ENCODE data around the gene PRAME. TPM values are rescaled to one million over a fixed set of nuclear protein-coding genes. Genes with fewer than 3 reads are reported as not detected.

PRAME gene
- total and polyA plus RNA-seq, 5 donors from 2014 or later, result not detected

DNA sequence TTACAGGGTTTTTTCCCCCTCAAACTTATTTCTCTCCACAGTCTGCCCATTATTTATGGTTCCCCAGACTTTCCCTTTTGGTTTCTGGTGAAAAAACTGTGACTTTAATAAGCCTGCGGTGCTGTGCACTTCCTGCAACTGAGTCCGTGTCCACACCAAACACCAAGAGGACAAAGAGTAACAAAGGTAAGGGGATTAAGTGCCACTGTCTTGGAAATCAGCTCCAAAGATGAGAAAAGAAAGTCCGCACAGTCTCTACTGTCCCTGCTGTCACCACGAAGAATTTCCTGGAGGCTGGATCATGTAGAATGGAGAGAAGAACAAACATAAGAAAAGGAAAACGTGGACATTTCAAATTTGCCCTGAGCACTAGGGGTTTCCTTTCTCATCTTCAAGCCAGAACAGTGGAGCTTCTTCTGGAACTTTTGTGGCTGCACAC, 17.9 kb upstream of the PRAME start:
- H3K9me3 Mint-ChIP-seq, result no peaks in the 10 kb centered on the region
- no peaks in the 10 kb centered on the region for H3K4me1 Mint-ChIP-seq
- no peaks in the 10 kb centered on the region for H3K36me3 ChIP-seq (ENCODE audit: control insufficient read depth, insufficient read depth, low read length)
- DNase-seq (no peak), ATAC-seq (ENCODE audit: low read depth in 2 of 2) (no peak)
- peaks cover 34% of the 10 kb centered on the region for H3K27me3 Mint-ChIP-seq
- H3K36me3 Mint-ChIP-seq, result no peaks in the 10 kb centered on the region
- no peaks in the 10 kb centered on the region for H3K4me1 ChIP-seq (ENCODE audit: control insufficient read depth, insufficient read depth, low read length, poor library complexity, severe bottlenecking)
- no peak overlapping the region for H3K27ac Mint-ChIP-seq
- no peak overlapping the region for H3K4me3 ChIP-seq (ENCODE audit: low read depth, low read length)
- no peaks in the 10 kb centered on the region for H3K27me3 ChIP-seq (ENCODE audit: control insufficient read depth, insufficient read depth, low read length)
- H3K9me3 ChIP-seq (ENCODE audit: control insufficient read depth in 2 of 2, low read length in 2 of 2), result no peaks in the 10 kb centered on the region
- H3K4me3 Mint-ChIP-seq, result no peak overlapping the region
- H3K27ac ChIP-seq (ENCODE audit: insufficient read depth, low read length, poor library complexity, severe bottlenecking), result no peak overlapping the region

DNA sequence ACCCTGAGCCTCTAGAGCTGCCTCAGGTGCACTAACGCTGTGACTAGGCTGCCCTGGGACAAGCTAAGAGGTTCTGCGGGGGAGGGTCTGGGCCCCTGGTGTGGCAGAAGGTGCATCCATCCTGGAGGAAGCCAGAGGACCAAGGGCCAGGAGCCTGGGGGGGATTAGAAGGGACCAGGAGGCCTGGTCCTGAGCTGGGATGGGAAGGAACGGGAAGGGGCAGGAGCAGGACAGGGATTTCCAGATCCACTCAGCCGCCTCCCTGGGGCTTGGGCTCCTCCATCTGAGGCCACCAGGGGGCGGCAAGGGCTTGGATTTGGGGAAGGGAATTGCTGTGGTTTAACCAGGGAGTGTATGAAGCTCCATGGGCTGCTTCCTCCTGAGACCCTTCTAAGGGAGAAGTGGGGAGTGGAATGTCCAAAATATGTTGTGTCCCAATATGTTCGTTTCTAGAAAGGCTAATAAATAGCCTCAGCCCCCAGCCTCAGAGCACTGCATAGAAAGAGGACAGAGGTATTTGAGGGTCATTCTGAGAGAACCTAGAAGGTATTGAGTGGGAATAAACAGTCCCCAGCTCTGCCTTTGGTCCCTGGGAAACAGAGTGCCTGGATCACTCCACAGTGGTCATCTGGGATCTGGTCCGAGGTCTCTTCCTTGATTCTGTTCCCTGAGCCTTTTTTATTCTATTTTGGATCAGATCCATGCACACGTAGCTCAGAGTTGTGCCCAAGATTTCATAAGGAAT, 17.4 kb upstream of the PRAME start:
- Histone ChIP-seq H3K27me3 (ENCODE audit: control insufficient read depth, insufficient read depth, low read length) (peaks cover 2% of the 10 kb centered on the region), H3K4me3 (ENCODE audit: low read depth, low read length) (no peak overlapping the region), H3K36me3 (ENCODE audit: control insufficient read depth, insufficient read depth, low read length) (no peaks in the 10 kb centered on the region), H3K9me3 (ENCODE audit: control insufficient read depth in 2 of 2, low read length in 2 of 2) (no peaks in the 10 kb centered on the region), H3K4me1 (ENCODE audit: control insufficient read depth, insufficient read depth, low read length, poor library complexity, severe bottlenecking) (no peaks in the 10 kb centered on the region), H3K27ac (ENCODE audit: insufficient read depth, low read length, poor library complexity, severe bottlenecking) (no peak overlapping the region)
- ATAC-seq (ENCODE audit: low read depth in 2 of 2) (no peak), DNase-seq (peak in 1 of 3 donors; percentile 11)
- H3K4me3 Mint-ChIP-seq, result no peak overlapping the region
- no peaks in the 10 kb centered on the region for H3K36me3 Mint-ChIP-seq
- no peaks in the 10 kb centered on the region for H3K9me3 Mint-ChIP-seq
- peaks cover 34% of the 10 kb centered on the region for H3K27me3 Mint-ChIP-seq
- no peaks in the 10 kb centered on the region for H3K4me1 Mint-ChIP-seq
- H3K27ac Mint-ChIP-seq, result no peak overlapping the region

DNA sequence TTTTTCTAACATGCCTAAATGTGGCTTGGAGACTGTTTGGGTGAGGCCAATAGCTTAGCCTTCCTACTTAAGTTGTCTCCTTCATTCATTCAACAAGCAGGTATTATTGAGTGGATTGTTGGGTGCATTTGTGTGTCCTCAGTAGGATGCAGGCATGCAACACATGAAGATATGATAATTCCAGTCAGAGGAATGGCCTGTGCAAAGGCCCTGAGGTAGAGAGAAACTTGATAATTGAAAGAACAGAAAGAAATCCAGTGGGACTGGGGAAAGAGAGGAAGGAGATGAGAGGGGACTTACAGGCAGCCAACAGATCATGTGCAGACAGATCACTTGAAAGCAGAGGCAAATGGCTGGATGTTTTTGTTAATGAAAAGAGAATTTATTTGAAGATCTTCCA, 15.3 kb upstream of the PRAME start:
- H3K4me1 Mint-ChIP-seq, result no peaks in the 10 kb centered on the region
- Histone ChIP-seq H3K4me3 (ENCODE audit: low read depth, low read length) (no peak overlapping the region), H3K36me3 (ENCODE audit: control insufficient read depth, insufficient read depth, low read length) (no peaks in the 10 kb centered on the region), H3K27ac (ENCODE audit: insufficient read depth, low read length, poor library complexity, severe bottlenecking) (no peak overlapping the region), H3K4me1 (ENCODE audit: control insufficient read depth, insufficient read depth, low read length, poor library complexity, severe bottlenecking) (no peaks in the 10 kb centered on the region), H3K27me3 (ENCODE audit: control insufficient read depth, insufficient read depth, low read length) (peaks cover 2% of the 10 kb centered on the region), H3K9me3 (ENCODE audit: control insufficient read depth in 2 of 2, low read length in 2 of 2) (no peaks in the 10 kb centered on the region)
- peaks cover 23% of the 10 kb centered on the region for H3K27me3 Mint-ChIP-seq
- H3K9me3 Mint-ChIP-seq, result no peaks in the 10 kb centered on the region
- peak overlapping the region in 1 of 3 donors; percentile 80 for H3K27ac Mint-ChIP-seq
- no peak overlapping the region for H3K4me3 Mint-ChIP-seq
- ATAC-seq (ENCODE audit: low read depth in 2 of 2), result no peak
- no peaks in the 10 kb centered on the region for H3K36me3 Mint-ChIP-seq
- no peak for DNase-seq

DNA sequence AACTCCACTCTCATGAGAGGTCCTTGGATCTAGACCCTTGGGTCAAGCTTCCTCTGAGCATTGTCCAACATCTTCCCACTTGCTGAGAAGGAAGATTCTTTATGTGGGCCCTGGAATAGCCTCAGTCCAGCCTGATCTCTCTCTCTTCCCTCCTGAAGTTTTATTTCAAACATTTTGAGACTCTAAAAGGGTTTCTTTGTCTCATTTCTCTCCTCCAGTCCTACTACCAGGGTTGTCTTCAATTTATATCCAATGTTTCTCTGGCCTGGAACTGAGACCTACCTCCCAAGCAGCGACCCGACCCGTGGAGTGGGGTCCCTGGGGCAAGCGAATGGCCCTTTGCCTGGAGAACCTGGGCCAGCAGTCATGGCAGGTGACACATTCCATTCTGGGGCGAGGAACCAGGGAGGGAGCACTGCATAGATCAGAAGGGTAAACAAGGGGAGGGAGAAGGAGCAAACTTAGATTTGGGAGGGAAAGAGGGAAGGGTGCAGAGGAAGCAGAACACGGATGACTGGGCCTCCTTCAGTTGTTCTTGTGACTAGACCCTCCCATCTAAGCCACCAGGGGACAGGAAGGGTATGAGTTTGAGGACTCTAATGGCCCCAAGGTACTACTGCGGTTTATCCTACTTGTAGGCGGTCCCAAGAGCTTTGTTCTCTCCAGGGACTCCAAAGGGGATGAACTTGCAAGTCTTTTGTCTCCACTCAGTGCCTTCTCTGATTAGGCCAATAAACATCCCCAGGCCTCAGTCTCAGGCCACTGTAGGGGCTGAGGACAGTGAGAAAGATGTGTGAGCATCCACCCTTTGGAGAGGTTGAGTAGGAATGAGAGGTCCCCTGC, 14.2 kb upstream of the PRAME start:
- no peaks in the 10 kb centered on the region for H3K36me3 ChIP-seq (ENCODE audit: control insufficient read depth, insufficient read depth, low read length)
- Mint-ChIP-seq H3K9me3 (no peaks in the 10 kb centered on the region), H3K27ac (peak overlapping the region in 1 of 3 donors; percentile 80), H3K27me3 (peaks cover 19% of the 10 kb centered on the region), H3K4me1 (no peaks in the 10 kb centered on the region), H3K4me3 (no peak overlapping the region), H3K36me3 (no peaks in the 10 kb centered on the region)
- H3K4me1 ChIP-seq (ENCODE audit: control insufficient read depth, insufficient read depth, low read length, poor library complexity, severe bottlenecking), result no peaks in the 10 kb centered on the region
- peaks cover 2% of the 10 kb centered on the region for H3K27me3 ChIP-seq (ENCODE audit: control insufficient read depth, insufficient read depth, low read length)
- ATAC-seq (ENCODE audit: low read depth in 2 of 2), result no peak
- H3K4me3 ChIP-seq (ENCODE audit: low read depth, low read length), result no peak overlapping the region
- H3K27ac ChIP-seq (ENCODE audit: insufficient read depth, low read length, poor library complexity, severe bottlenecking), result no peak overlapping the region
- no peak for DNase-seq
- H3K9me3 ChIP-seq (ENCODE audit: control insufficient read depth in 2 of 2, low read length in 2 of 2), result no peaks in the 10 kb centered on the region

DNA sequence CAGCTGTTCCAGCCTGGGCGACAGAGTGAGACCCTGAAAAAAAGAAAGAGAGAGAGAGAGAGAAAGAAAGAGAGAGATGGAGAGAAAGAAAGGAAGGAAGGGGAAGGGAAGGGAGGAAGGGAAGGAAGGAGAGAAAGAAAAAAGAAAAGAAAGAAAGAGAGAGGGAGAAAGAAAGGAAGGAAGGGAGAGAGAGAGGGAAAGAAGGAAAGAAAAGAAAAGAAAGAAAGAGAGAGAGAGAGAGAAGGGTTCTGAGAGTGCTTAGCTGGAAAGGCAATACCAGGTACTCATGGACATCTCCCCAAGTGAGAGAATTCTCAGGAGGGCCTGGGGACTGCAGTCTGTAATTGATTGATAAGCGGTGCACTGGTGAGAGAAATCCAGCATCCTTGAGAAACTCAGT, 12.8 kb upstream of the PRAME start:
- no peaks in the 10 kb centered on the region for H3K9me3 ChIP-seq (ENCODE audit: control insufficient read depth in 2 of 2, low read length in 2 of 2)
- no peak overlapping the region for H3K27ac Mint-ChIP-seq

DNA sequence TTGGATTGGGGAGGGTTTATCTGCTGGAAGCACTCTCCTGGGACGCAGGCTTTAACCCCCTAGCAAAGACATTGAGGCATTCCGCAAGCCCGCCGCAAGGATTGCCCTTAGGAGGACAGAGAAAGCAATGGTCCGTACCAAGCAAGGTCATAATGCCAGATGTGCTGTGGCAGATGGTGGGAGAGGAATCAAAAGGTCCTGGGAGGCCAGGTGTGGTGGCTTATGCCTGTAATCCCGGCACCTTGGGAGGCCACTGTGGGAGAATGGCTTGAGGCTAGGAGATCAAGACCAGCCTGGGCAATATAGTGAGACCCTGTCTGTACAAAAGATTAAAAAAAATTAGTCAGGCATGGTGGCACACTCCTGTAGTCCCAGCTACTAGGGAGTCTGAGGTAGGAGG, 12.4 kb upstream of the PRAME start:
- no peaks in the 10 kb centered on the region for H3K9me3 ChIP-seq (ENCODE audit: control insufficient read depth in 2 of 2, low read length in 2 of 2)
- DNase-seq, result no peak
- H3K27me3 ChIP-seq (ENCODE audit: control insufficient read depth, insufficient read depth, low read length), result peaks cover 2% of the 10 kb centered on the region
- no peak for ATAC-seq (ENCODE audit: low read depth in 2 of 2)
- no peaks in the 10 kb centered on the region for H3K4me1 ChIP-seq (ENCODE audit: control insufficient read depth, insufficient read depth, low read length, poor library complexity, severe bottlenecking)
- no peaks in the 10 kb centered on the region for H3K36me3 Mint-ChIP-seq
- H3K27ac Mint-ChIP-seq, result no peak overlapping the region
- no peak overlapping the region for H3K4me3 Mint-ChIP-seq
- peaks cover 0 to 2% (median 0%) of the 10 kb centered on the region in 7 donors for H3K9me3 Mint-ChIP-seq
- H3K27me3 Mint-ChIP-seq, result peaks cover 22% of the 10 kb centered on the region
- H3K27ac ChIP-seq (ENCODE audit: insufficient read depth, low read length, poor library complexity, severe bottlenecking), result no peak overlapping the region
- H3K4me1 Mint-ChIP-seq, result no peaks in the 10 kb centered on the region
- no peaks in the 10 kb centered on the region for H3K36me3 ChIP-seq (ENCODE audit: control insufficient read depth, insufficient read depth, low read length)
- H3K4me3 ChIP-seq (ENCODE audit: low read depth, low read length), result no peak overlapping the region

More for the DNA sequence above, 12.8 kb upstream of the PRAME start:
- Histone ChIP-seq H3K27ac (ENCODE audit: insufficient read depth, low read length, poor library complexity, severe bottlenecking) (no peak overlapping the region), H3K4me1 (ENCODE audit: control insufficient read depth, insufficient read depth, low read length, poor library complexity, severe bottlenecking) (no peaks in the 10 kb centered on the region), H3K27me3 (ENCODE audit: control insufficient read depth, insufficient read depth, low read length) (peaks cover 2% of the 10 kb centered on the region), H3K36me3 (ENCODE audit: control insufficient read depth, insufficient read depth, low read length) (no peaks in the 10 kb centered on the region), H3K4me3 (ENCODE audit: low read depth, low read length) (no peak overlapping the region)
- Mint-ChIP-seq H3K9me3 (peaks cover 0 to 2% (median 0%) of the 10 kb centered on the region in 7 donors), H3K36me3 (no peaks in the 10 kb centered on the region), H3K27me3 (peaks cover 19% of the 10 kb centered on the region), H3K4me3 (no peak overlapping the region), H3K4me1 (no peaks in the 10 kb centered on the region)
- DNase-seq, result no peak
- no peak for ATAC-seq (ENCODE audit: low read depth in 2 of 2)

DNA sequence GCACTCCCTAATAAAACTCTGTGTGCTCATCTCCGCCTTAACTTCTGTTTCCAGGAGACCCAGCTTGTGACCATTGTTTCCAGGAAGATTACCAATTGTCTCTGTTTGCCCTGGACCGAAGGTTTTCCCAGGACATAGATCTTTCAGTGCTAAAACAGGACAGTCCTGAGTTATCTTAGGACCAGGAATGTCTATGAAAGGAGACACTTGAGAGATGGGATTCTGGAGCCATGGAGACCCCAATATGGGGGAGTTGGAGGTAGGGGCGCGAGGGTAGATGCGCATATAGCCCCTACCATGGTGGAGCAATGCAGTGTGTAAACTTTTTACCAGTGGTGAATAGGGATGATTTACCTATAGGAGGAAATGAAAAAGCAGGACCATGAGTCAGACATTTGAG, 10.2 kb upstream of the PRAME start:
- Histone ChIP-seq H3K36me3 (ENCODE audit: control insufficient read depth, insufficient read depth, low read length) (no peaks in the 10 kb centered on the region), H3K4me3 (ENCODE audit: low read depth, low read length) (no peak overlapping the region), H3K27me3 (ENCODE audit: control insufficient read depth, insufficient read depth, low read length) (peaks cover 2% of the 10 kb centered on the region), H3K27ac (ENCODE audit: insufficient read depth, low read length, poor library complexity, severe bottlenecking) (no peak overlapping the region), H3K4me1 (ENCODE audit: control insufficient read depth, insufficient read depth, low read length, poor library complexity, severe bottlenecking) (no peaks in the 10 kb centered on the region), H3K9me3 (ENCODE audit: control insufficient read depth in 2 of 2, low read length in 2 of 2) (no peaks in the 10 kb centered on the region)
- H3K4me1 Mint-ChIP-seq, result no peaks in the 10 kb centered on the region
- H3K36me3 Mint-ChIP-seq, result no peaks in the 10 kb centered on the region
- H3K4me3 Mint-ChIP-seq, result peak overlapping the region in 1 of 4 donors; percentile 7
- peaks cover 17% of the 10 kb centered on the region for H3K27me3 Mint-ChIP-seq
- H3K27ac Mint-ChIP-seq, result no peak overlapping the region
- ATAC-seq (ENCODE audit: low read depth in 2 of 2) (no peak), DNase-seq (no peak)
- H3K9me3 Mint-ChIP-seq, result peaks cover 0 to 2% (median 0%) of the 10 kb centered on the region in 7 donors

Data from CD4-positive, CD25-positive, alpha-beta regulatory T cell (primary cell).